ENCODE results near the gene CLDN18. TPM values are rescaled to one million over a fixed set of nuclear protein-coding genes. Genes with fewer than 3 reads are reported as not detected.

CLDN18 gene
- total and polyA plus RNA-seq, 4 donors, result 0.06 TPM; not detected in 3

DNA sequence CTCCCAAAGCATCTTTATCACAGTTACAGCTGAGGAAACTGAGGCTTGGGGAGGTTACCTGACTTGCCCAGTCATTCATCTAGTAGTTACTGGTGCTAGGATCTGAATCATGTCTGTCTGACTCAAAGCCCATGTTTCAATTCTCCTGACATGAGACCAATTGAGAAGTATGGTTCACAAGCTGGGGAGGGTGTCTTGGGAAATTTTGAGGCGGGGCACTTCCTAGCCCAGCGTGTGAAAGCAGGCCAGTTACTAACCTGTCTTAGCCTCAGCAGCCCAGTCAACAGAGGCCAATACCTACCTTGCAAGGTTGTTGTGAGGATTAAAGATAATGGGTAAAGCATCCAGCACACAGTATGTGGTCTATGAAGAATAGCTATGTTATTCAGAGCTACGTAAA lies 37.0 kb downstream of the CLDN18 start:
- no peak overlapping the region for H3K4me3 ChIP-seq (ENCODE audit: low read depth in 1 of 3, low read length in 3 of 3)
- H3K9me3 ChIP-seq (ENCODE audit: control insufficient read depth in 4 of 4, low read length in 3 of 4), result no peaks in the 10 kb centered on the region
- H3K27ac ChIP-seq (ENCODE audit: low read depth in 1 of 2, low read length in 2 of 2), result no peak overlapping the region
- H3K36me3 ChIP-seq (ENCODE audit: control insufficient read depth in 4 of 4, insufficient read depth in 3 of 4, low read depth in 1 of 4, low read length in 3 of 4), result no peaks in the 10 kb centered on the region
- no peak for TF ChIP-seq EGR1 (IDR thresholded peaks at IDR 0.05; ENCODE audit: low read depth in 2 of 2)
- no peak for TF ChIP-seq HNF4G (IDR thresholded peaks at IDR 0.05)
- TF ChIP-seq, protein P1, sequence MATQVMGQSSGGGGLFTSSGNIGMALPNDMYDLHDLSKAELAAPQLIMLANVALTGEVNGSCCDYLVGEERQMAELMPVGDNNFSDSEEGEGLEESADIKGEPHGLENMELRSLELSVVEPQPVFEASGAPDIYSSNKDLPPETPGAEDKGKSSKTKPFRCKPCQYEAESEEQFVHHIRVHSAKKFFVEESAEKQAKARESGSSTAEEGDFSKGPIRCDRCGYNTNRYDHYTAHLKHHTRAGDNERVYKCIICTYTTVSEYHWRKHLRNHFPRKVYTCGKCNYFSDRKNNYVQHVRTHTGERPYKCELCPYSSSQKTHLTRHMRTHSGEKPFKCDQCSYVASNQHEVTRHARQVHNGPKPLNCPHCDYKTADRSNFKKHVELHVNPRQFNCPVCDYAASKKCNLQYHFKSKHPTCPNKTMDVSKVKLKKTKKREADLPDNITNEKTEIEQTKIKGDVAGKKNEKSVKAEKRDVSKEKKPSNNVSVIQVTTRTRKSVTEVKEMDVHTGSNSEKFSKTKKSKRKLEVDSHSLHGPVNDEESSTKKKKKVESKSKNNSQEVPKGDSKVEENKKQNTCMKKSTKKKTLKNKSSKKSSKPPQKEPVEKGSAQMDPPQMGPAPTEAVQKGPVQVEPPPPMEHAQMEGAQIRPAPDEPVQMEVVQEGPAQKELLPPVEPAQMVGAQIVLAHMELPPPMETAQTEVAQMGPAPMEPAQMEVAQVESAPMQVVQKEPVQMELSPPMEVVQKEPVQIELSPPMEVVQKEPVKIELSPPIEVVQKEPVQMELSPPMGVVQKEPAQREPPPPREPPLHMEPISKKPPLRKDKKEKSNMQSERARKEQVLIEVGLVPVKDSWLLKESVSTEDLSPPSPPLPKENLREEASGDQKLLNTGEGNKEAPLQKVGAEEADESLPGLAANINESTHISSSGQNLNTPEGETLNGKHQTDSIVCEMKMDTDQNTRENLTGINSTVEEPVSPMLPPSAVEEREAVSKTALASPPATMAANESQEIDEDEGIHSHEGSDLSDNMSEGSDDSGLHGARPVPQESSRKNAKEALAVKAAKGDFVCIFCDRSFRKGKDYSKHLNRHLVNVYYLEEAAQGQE (IDR thresholded peaks at IDR 0.05), result no peak
- no peak for TF ChIP-seq FOXA1 (IDR thresholded peaks at IDR 0.05)
- TF ChIP-seq, protein P2, sequence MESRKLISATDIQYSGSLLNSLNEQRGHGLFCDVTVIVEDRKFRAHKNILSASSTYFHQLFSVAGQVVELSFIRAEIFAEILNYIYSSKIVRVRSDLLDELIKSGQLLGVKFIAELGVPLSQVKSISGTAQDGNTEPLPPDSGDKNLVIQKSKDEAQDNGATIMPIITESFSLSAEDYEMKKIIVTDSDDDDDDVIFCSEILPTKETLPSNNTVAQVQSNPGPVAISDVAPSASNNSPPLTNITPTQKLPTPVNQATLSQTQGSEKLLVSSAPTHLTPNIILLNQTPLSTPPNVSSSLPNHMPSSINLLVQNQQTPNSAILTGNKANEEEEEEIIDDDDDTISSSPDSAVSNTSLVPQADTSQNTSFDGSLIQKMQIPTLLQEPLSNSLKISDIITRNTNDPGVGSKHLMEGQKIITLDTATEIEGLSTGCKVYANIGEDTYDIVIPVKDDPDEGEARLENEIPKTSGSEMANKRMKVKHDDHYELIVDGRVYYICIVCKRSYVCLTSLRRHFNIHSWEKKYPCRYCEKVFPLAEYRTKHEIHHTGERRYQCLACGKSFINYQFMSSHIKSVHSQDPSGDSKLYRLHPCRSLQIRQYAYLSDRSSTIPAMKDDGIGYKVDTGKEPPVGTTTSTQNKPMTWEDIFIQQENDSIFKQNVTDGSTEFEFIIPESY (IDR thresholded peaks at IDR 0.05), result no peak
- no peak for TF ChIP-seq RAD21 (IDR thresholded peaks at IDR 0.05)
- TF ChIP-seq, protein P3, sequence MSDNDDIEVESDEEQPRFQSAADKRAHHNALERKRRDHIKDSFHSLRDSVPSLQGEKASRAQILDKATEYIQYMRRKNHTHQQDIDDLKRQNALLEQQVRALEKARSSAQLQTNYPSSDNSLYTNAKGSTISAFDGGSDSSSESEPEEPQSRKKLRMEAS (IDR thresholded peaks at IDR 0.05), result no peak
- no peak for TF ChIP-seq RXRA (IDR thresholded peaks at IDR 0.05)
- TF ChIP-seq FOXA2 (IDR thresholded peaks at IDR 0.05), result no peak
- TF ChIP-seq, protein P4, sequence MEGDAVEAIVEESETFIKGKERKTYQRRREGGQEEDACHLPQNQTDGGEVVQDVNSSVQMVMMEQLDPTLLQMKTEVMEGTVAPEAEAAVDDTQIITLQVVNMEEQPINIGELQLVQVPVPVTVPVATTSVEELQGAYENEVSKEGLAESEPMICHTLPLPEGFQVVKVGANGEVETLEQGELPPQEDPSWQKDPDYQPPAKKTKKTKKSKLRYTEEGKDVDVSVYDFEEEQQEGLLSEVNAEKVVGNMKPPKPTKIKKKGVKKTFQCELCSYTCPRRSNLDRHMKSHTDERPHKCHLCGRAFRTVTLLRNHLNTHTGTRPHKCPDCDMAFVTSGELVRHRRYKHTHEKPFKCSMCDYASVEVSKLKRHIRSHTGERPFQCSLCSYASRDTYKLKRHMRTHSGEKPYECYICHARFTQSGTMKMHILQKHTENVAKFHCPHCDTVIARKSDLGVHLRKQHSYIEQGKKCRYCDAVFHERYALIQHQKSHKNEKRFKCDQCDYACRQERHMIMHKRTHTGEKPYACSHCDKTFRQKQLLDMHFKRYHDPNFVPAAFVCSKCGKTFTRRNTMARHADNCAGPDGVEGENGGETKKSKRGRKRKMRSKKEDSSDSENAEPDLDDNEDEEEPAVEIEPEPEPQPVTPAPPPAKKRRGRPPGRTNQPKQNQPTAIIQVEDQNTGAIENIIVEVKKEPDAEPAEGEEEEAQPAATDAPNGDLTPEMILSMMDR (IDR thresholded peaks at IDR 0.05; ENCODE audit: low read depth, low read length, missing input control), result no peak
- TF ChIP-seq, protein P5, sequence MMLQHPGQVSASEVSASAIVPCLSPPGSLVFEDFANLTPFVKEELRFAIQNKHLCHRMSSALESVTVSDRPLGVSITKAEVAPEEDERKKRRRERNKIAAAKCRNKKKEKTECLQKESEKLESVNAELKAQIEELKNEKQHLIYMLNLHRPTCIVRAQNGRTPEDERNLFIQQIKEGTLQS (IDR thresholded peaks at IDR 0.05), result no peak
- TF ChIP-seq NR2F2 (IDR thresholded peaks at IDR 0.05), result no peak
- no peak for TF ChIP-seq YY1 (IDR thresholded peaks at IDR 0.05)
- no peak for TF ChIP-seq SP1 (IDR thresholded peaks at IDR 0.05)
- TF ChIP-seq TAF1 (conservative IDR thresholded peaks at IDR 0.05), result no peak
- DNase-seq (ENCODE audit: low spot score), result no peak
- 55% methylated on average over 3 of the region's 3 CpGs for WGBS
- no peak overlapping the region for H3K9ac ChIP-seq (ENCODE audit: low read depth in 1 of 2, low read length in 2 of 2)
- peaks cover 0 to 4% (median 0%) of the 10 kb centered on the region in 4 donors for H3K27me3 ChIP-seq (ENCODE audit: control insufficient read depth in 4 of 4, insufficient read depth in 4 of 4, low read length in 3 of 4)
- H3K4me1 ChIP-seq (ENCODE audit: control insufficient read depth in 4 of 4, insufficient read depth in 4 of 4, low read length in 3 of 4), result no peaks in the 10 kb centered on the region

DNA sequence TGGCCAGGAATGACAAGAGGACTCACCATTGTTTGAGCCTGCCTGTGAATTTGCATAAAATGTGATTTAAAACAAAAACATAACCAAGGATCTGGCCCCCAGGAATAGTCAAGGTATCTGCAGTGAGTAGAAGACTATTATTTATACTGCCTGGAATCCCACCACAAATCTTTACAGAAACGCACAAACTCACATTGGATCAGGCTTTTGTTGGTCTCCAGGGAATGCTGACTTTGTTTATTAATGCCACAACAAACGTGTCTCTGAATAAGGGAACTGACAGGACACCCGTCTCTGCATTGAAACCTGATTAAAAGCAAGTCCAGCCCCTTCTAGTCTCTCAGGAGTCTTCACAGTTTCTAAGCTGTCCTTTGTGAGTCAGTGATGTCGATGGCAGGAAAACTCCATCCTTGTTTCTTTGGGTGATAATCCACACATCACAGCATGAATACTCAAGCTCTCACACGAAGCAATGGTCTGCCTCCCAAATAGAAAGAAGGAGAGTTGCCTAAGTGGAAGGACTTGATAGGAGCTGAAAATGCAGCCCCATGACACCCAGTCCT lies 37.7 kb downstream of the CLDN18 start:
- H3K9ac ChIP-seq (ENCODE audit: low read depth in 1 of 2, low read length in 2 of 2), result no peak overlapping the region
- WGBS, result 66% methylated on average over 5 of the region's 5 CpGs
- H3K36me3 ChIP-seq (ENCODE audit: control insufficient read depth in 4 of 4, insufficient read depth in 3 of 4, low read depth in 1 of 4, low read length in 3 of 4), result no peaks in the 10 kb centered on the region
- no peak overlapping the region for H3K4me3 ChIP-seq (ENCODE audit: low read depth in 1 of 3, low read length in 3 of 3)
- no peak for DNase-seq (ENCODE audit: low spot score)
- H3K27me3 ChIP-seq (ENCODE audit: control insufficient read depth in 4 of 4, insufficient read depth in 4 of 4, low read length in 3 of 4), result peaks cover 0 to 4% (median 0%) of the 10 kb centered on the region in 4 donors
- TF ChIP-seq, protein P5 (IDR thresholded peaks at IDR 0.05), result no peak
- TF ChIP-seq EGR1 (IDR thresholded peaks at IDR 0.05; ENCODE audit: low read depth in 2 of 2) (no peak), FOXA1 (IDR thresholded peaks at IDR 0.05) (no peak), GABPA (IDR thresholded peaks at IDR 0.05 in 1 of 2, conservative IDR thresholded peaks at IDR 0.05 in 1 of 2) (no peak), RXRA (IDR thresholded peaks at IDR 0.05) (no peak), RAD21 (IDR thresholded peaks at IDR 0.05) (no peak), SP1 (IDR thresholded peaks at IDR 0.05) (no peak), NR2F2 (IDR thresholded peaks at IDR 0.05) (no peak), TAF1 (conservative IDR thresholded peaks at IDR 0.05) (no peak), FOXA2 (IDR thresholded peaks at IDR 0.05) (no peak), HNF4G (IDR thresholded peaks at IDR 0.05) (no peak)
- TF ChIP-seq, protein P1 (IDR thresholded peaks at IDR 0.05), result no peak
- TF ChIP-seq, protein P2 (IDR thresholded peaks at IDR 0.05), result no peak
- no peaks in the 10 kb centered on the region for H3K4me1 ChIP-seq (ENCODE audit: control insufficient read depth in 4 of 4, insufficient read depth in 4 of 4, low read length in 3 of 4)
- no peaks in the 10 kb centered on the region for H3K9me3 ChIP-seq (ENCODE audit: control insufficient read depth in 4 of 4, low read length in 3 of 4)
- H3K27ac ChIP-seq (ENCODE audit: low read depth in 1 of 2, low read length in 2 of 2), result no peak overlapping the region

Data from liver (tissue), 9 donors.